HepG2 (cell line): Measurements from ENCODE around the gene USP25. TPM values are rescaled to one million over a fixed set of nuclear protein-coding genes. Genes with fewer than 3 reads are reported as not detected.

Source experiments
- ARNT2 ChIP-seq: sonication (generic); formaldehyde crosslinking; IDR thresholded peaks from 2 replicates; pipeline ENCODE4 v1.8.0; 2022; ENCODE audit warnings: mild to moderate bottlenecking, low read depth, missing genetic modification reagents, moderate library complexity
- ATF7 ChIP-seq, 2 experiments: fragments of 450-650 bp in 1 of 2; sonication (generic) in 1 of 2; formaldehyde crosslinking in 1 of 2; IDR thresholded peaks; 2 replicates each; pipeline versions ENCODE4 v1.4.0 to v1.6.1; 2016 to 2020; ENCODE audit warnings: antibody characterized with exemption in 1 of 2, mild to moderate bottlenecking in 1 of 2, missing genetic modification reagents in 1 of 2
- ELF3 ChIP-seq: IDR thresholded peaks from 2 replicates; pipeline ENCODE4 v1.6.1; 2016; ENCODE audit warnings: missing genetic modification reagents, missing compliant biosample characterization
- ETV5 ChIP-seq: IDR thresholded peaks from 2 replicates; pipeline ENCODE4 v1.6.1; 2018; ENCODE audit warnings: missing biosample characterization, missing genetic modification reagents, inconsistent platforms, borderline replicate concordance
- FOSL2 ChIP-seq: sonication (generic); formaldehyde crosslinking; IDR thresholded peaks from 2 replicates; pipeline ENCODE4 v1.4.0; 2020; ENCODE audit warnings: missing genetic modification reagents
- FOXK1 ChIP-seq: sonication (generic); formaldehyde crosslinking; IDR thresholded peaks from 2 replicates; pipeline ENCODE4 v1.4.0; 2020; ENCODE audit warnings: low read depth, missing genetic modification reagents, borderline replicate concordance
- HDAC1 ChIP-seq: sonication (generic); formaldehyde crosslinking; IDR thresholded peaks from 2 replicates; pipeline ENCODE4 v1.5.1; 2020; ENCODE audit warnings: mild to moderate bottlenecking, missing genetic modification reagents
- JARID2 ChIP-seq: sonication (generic); formaldehyde crosslinking; IDR thresholded peaks from 2 replicates; pipeline ENCODE4 v1.8.1; 2023; ENCODE audit warnings: missing genetic modification reagents, inconsistent platforms; ENCODE audit not compliant: insufficient replicate concordance
- KDM1A ChIP-seq: IDR thresholded peaks from 2 replicates; pipeline ENCODE4 v1.6.1; 2016; ENCODE audit warnings: missing compliant biosample characterization
- MED1 ChIP-seq: sonication (generic); formaldehyde crosslinking; IDR thresholded peaks from 2 replicates; pipeline ENCODE4 v1.4.0; 2020; ENCODE audit warnings: missing genetic modification reagents
- MED8 ChIP-seq: sonication (generic); formaldehyde crosslinking; IDR thresholded peaks from 2 replicates; pipeline ENCODE4 v1.8.1; 2023; ENCODE audit warnings: mild to moderate bottlenecking, missing genetic modification reagents; ENCODE audit not compliant: insufficient replicate concordance
- NFIC ChIP-seq: IDR thresholded peaks from 2 replicates; pipeline ENCODE4 v1.6.1; 2012; ENCODE audit warnings: mild to moderate bottlenecking, low read length, inconsistent platforms
- NFRKB ChIP-seq: fragments of 450-650 bp; IDR thresholded peaks from 2 replicates; pipeline ENCODE4 v1.6.1; 2017
- NR2F6 ChIP-seq, 2 experiments: IDR thresholded peaks; 2 replicates each; pipeline ENCODE4 v1.6.1; 2016; ENCODE audit warnings: antibody characterized with exemption in 1 of 2, mild to moderate bottlenecking in 1 of 2
- PCBP1 ChIP-seq: fragments of 200-400 bp; formaldehyde crosslinking; IDR thresholded peaks from 2 replicates; pipeline ENCODE4 v1.6.1; 2017; ENCODE audit warnings: mild to moderate bottlenecking, low read depth, low read length, borderline replicate concordance
- PITX1 ChIP-seq: sonication (generic); formaldehyde crosslinking; IDR thresholded peaks from 2 replicates; pipeline ENCODE4 v1.5.1; 2020; ENCODE audit warnings: mild to moderate bottlenecking, missing genetic modification reagents
- RCOR2 ChIP-seq: IDR thresholded peaks from 2 replicates; pipeline ENCODE4 v1.6.1; 2016; ENCODE audit warnings: missing biosample characterization, missing genetic modification reagents
- RORA ChIP-seq: sonication (generic); formaldehyde crosslinking; IDR thresholded peaks from 2 replicates; pipeline ENCODE4 v1.5.0; 2020; ENCODE audit warnings: mild to moderate bottlenecking, missing genetic modification reagents, moderate library complexity
- SIN3A ChIP-seq: IDR thresholded peaks from 2 replicates; pipeline ENCODE4 v1.6.1; 2011; ENCODE audit warnings: low read depth, mild to moderate bottlenecking, control low read depth, low read length, borderline replicate concordance
- SOX13 ChIP-seq, 3 experiments: fragments of 450-650 bp in 1 of 3; sonication (generic) in 1 of 3; formaldehyde crosslinking in 1 of 3; IDR thresholded peaks in 2 of 3; conservative IDR thresholded peaks in 1 of 3; 2 replicates each; pipeline versions ENCODE4 v1.5.0 to v1.6.1; 2016 to 2020; ENCODE audit warnings: antibody characterized with exemption in 1 of 3, mild to moderate bottlenecking in 1 of 3, missing compliant biosample characterization in 1 of 3, missing genetic modification reagents in 1 of 3, moderate library complexity in 1 of 3
- SOX5 ChIP-seq: IDR thresholded peaks from 2 replicates; pipeline ENCODE4 v1.6.1; 2016; ENCODE audit warnings: borderline replicate concordance
- SP4 ChIP-seq: sonication (generic); formaldehyde crosslinking; IDR thresholded peaks from 2 replicates; pipeline ENCODE4 v1.8.1; 2023; ENCODE audit warnings: mild to moderate bottlenecking, missing genetic modification reagents
- TEAD3 ChIP-seq: optimal IDR thresholded peaks from 2 replicates; pipeline ENCODE3; 2016; ENCODE audit warnings: borderline replicate concordance
- ZC3H4 ChIP-seq: sonication (generic); formaldehyde crosslinking; IDR thresholded peaks from 2 replicates; pipeline ENCODE4 v1.4.0; 2020; ENCODE audit warnings: missing genetic modification reagents, borderline replicate concordance
- ZNF331 ChIP-seq: sonication (generic); formaldehyde crosslinking; IDR thresholded peaks from 2 replicates; pipeline ENCODE4 v1.4.0; 2020; ENCODE audit warnings: missing genetic modification reagents
- ZNF550 ChIP-seq: sonication (generic); formaldehyde crosslinking; IDR thresholded peaks from 2 replicates; pipeline ENCODE4 v1.4.0; 2020; ENCODE audit warnings: mild to moderate bottlenecking, missing genetic modification reagents, borderline replicate concordance
- ZNF709 ChIP-seq: sonication (generic); formaldehyde crosslinking; IDR thresholded peaks from 2 replicates; pipeline ENCODE4 v1.5.0; 2020; ENCODE audit warnings: mild to moderate bottlenecking, missing genetic modification reagents
- ZNF749 ChIP-seq: sonication (generic); formaldehyde crosslinking; IDR thresholded peaks from 2 replicates; pipeline ENCODE4 v1.8.0; 2022; ENCODE audit warnings: mild to moderate bottlenecking, missing genetic modification reagents, moderate library complexity, borderline replicate concordance
- polyA plus RNA-seq, 8 experiments: library from polyadenylated mRNA; depleted of rRNA in 3 of 8; stranded (reverse) in 7 of 8; unstranded in 1 of 8; fragments of >200 nt; fragmentation: Illumina TruSeq in 4 of 8; extraction: Trizol in 4 of 8; gene quantifications; 2 replicates each; pipeline versions ENCODE4 v1.2.1 to v1.2.3, GENCODE V29; 2011 to 2016; ENCODE audit warnings: low read depth in 4 of 8, missing spikeins in 1 of 8, mixed read lengths in 1 of 8; ENCODE audit not compliant: insufficient read depth in 1 of 8
- total RNA-seq, 5 experiments: library from RNA; depleted of rRNA; stranded (reverse); fragments of >200 nt; fragmentation: Illumina TruSeq; extraction: Trizol; gene quantifications; 2 replicates each; pipeline ENCODE4 v1.2.3, GENCODE V29; 2016; ENCODE audit warnings: low read depth in 1 of 5
- TF ChIP-seq, protein P1 (sequence below): sonication (generic); formaldehyde crosslinking; IDR thresholded peaks from 2 replicates; pipeline ENCODE4 v1.8.1; 2023; ENCODE audit warnings: mild to moderate bottlenecking, missing genetic modification reagents
- TF ChIP-seq, protein P2 (sequence below): sonication (generic); formaldehyde crosslinking; IDR thresholded peaks from 2 replicates; pipeline ENCODE4 v1.8.1; 2023; ENCODE audit warnings: mild to moderate bottlenecking, missing genetic modification reagents, borderline replicate concordance
- TF ChIP-seq, protein P3 (sequence below): sonication (generic); formaldehyde crosslinking; IDR thresholded peaks from 2 replicates; pipeline ENCODE4 v1.8.1; 2023; ENCODE audit warnings: mild to moderate bottlenecking, moderate library complexity, missing genetic modification reagents

Gene USP25
- total and polyA plus RNA-seq, 2 of the 13 experiments (the other 11 are each of a cell fraction or from before 2014, with no cell fraction given): 12.4 to 26.3 TPM

DNA sequence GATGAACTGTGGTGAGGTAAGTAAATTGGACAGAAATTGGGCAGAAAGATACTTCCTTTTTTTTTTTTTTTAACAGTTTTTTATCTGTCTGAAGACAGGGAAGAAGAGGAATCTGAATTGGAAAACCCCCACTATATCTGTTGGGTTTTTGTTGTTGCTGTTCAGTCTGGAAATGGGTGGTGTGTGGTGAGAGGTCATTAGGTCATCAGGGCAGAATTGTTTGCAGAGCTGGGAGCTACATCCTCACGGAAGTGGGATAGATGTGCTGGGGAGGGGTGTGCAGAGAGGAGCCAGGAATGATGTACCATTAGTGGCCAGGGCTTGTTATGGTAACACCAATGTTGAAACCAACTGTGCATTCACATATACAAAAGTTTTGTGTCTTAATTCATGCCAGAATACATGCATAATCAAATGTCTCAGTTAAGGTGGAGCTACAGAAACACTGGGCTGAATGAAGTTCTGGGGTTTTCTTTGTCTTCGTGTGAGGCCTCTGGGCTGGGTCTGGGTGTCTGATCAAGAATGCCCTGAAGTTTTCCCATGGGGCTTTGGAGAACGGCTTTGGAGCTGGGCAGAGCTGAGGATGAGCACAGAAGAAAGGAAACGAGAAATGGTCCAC is 12.4 kb downstream of the USP25 start (continued):
- TF ChIP-seq SIN3A (no peak), PCBP1 (no peak), NFRKB (no peak), ZC3H4 (no peak), KDM1A (CRISPR knock-in tag) (peak; percentile 77), MED1 (peak; percentile 61; the same call in 1 of the 2 replicates), NFIC (no peak; the same call in 1 of the 2 replicates), MED8 (no peak), FOXK1 (peak; percentile 44; the same call in 1 of the 2 replicates), HDAC1 (CRISPR knock-in tag) (0 out of 2 replicates have a peak, but pooled peaks have one; percentile 38), ETV5 (CRISPR knock-in tag) (peak; percentile 86), ATF7 (IDR thresholded peaks at IDR 0.05) (no peak), ATF7 (CRISPR knock-in tag; IDR thresholded peaks at IDR 0.05) (no peak), JARID2 (no peak), TEAD3 (CRISPR knock-in tag) (peak; percentile 60), RORA (no peak), ELF3 (CRISPR knock-in tag) (peak; percentile 89), SP4 (CRISPR knock-in tag) (no peak), NR2F6 (IDR thresholded peaks at IDR 0.05) (peak; percentile 95), NR2F6 (CRISPR knock-in tag; IDR thresholded peaks at IDR 0.05) (peak; percentile 98), ZNF749 (no peak), ZNF331 (CRISPR knock-in tag) (peak; percentile 58; the same call in 1 of the 2 replicates), FOSL2 (CRISPR knock-in tag) (peak; percentile 34; the same call in 1 of the 2 replicates), RCOR2 (CRISPR knock-in tag) (peak; percentile 77), ZNF550 (no peak), ARNT2 (CRISPR knock-in tag) (no peak), SOX5 (CRISPR knock-in tag) (peak; percentile 63), SOX13 (IDR thresholded peaks at IDR 0.05) (no peak), SOX13 (CRISPR knock-in tag; conservative IDR thresholded peaks at IDR 0.05 in 1 of 2, IDR thresholded peaks at IDR 0.05 in 1 of 2) (peak in 1 of 2 experiments; percentile 63; a peak in 2 of 4 replicates), PITX1 (CRISPR knock-in tag) (0 out of 2 replicates have a peak, but pooled peaks have one; percentile 27), ZNF709 (CRISPR knock-in tag) (0 out of 2 replicates have a peak, but pooled peaks have one; percentile 39)
- TF ChIP-seq, protein P1, sequence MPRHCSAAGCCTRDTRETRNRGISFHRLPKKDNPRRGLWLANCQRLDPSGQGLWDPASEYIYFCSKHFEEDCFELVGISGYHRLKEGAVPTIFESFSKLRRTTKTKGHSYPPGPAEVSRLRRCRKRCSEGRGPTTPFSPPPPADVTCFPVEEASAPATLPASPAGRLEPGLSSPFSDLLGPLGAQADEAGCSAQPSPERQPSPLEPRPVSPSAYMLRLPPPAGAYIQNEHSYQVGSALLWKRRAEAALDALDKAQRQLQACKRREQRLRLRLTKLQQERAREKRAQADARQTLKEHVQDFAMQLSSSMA (CRISPR knock-in tag): no peak
- TF ChIP-seq, protein P2, sequence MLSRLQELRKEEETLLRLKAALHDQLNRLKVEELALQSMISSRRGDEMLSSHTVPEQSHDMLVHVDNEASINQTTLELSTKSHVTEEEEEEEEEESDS (CRISPR knock-in tag): no peak
- TF ChIP-seq, protein P3, sequence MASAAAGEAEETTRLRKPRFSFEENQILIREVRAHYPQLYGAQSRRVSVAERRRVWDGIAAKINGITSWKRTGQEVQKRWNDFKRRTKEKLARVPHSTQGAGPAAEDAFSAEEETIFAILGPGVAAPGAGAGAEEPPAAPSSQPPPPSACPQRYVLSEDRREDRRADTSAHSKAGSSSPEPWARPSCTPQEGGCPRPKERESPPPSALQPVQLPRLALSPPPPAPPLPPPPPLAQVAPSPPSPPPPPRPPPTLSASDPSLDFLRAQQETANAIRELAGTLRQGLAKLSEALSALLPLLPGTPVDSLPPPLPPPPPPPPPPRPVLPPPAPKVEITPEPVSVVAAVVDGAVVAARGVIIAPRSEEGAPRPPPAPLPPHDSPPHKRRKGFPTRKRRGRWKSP: no peak
